HUES64 (cell line): ENCODE results near the gene BLCAP.
A peak's percentile ranks its signal among the peaks of the same experiment; 100 is the strongest.

Source experiments
- H3K27ac ChIP-seq: 2 replicates; pipeline ENCODE4 v1.7.0; 2013; ENCODE audit warnings: low read depth, low read length, inconsistent platforms
- H3K27me3 ChIP-seq: 2 replicates; pipeline ENCODE4 v1.6.1; 2013; ENCODE audit warnings: mild to moderate bottlenecking, low read length; ENCODE audit not compliant: insufficient read depth
- H3K36me3 ChIP-seq: 2 replicates; pipeline ENCODE4 v1.6.1; 2013; ENCODE audit warnings: mild to moderate bottlenecking, low read length; ENCODE audit not compliant: insufficient read depth
- H3K4me1 ChIP-seq: 2 replicates; pipeline ENCODE4 v1.6.1; 2013; ENCODE audit warnings: mild to moderate bottlenecking, low read length, moderate library complexity; ENCODE audit not compliant: insufficient read depth
- H3K4me3 ChIP-seq: 2 replicates; pipeline ENCODE4 v1.5.1; 2013; ENCODE audit warnings: mild to moderate bottlenecking, low read length, moderate library complexity
- H3K9ac ChIP-seq: 2 replicates; pipeline ENCODE4 v1.6.1; 2013; ENCODE audit warnings: mild to moderate bottlenecking, low read depth, low read length
- H3K9me3 ChIP-seq: 2 replicates; pipeline ENCODE4 v1.6.1; 2013; ENCODE audit warnings: low read depth, low read length; ENCODE audit not compliant: insufficient read depth
- WGBS: fragments of 150-250, 120-280 bp; methylation state at CpG from one replicate; pipeline ENCODE4 v1.1.7; 2013; ENCODE audit warnings: missing lambda C conversion rate; 5-methylcytosine and 5-hydroxymethylcytosine counted together

BLCAP gene

DNA sequence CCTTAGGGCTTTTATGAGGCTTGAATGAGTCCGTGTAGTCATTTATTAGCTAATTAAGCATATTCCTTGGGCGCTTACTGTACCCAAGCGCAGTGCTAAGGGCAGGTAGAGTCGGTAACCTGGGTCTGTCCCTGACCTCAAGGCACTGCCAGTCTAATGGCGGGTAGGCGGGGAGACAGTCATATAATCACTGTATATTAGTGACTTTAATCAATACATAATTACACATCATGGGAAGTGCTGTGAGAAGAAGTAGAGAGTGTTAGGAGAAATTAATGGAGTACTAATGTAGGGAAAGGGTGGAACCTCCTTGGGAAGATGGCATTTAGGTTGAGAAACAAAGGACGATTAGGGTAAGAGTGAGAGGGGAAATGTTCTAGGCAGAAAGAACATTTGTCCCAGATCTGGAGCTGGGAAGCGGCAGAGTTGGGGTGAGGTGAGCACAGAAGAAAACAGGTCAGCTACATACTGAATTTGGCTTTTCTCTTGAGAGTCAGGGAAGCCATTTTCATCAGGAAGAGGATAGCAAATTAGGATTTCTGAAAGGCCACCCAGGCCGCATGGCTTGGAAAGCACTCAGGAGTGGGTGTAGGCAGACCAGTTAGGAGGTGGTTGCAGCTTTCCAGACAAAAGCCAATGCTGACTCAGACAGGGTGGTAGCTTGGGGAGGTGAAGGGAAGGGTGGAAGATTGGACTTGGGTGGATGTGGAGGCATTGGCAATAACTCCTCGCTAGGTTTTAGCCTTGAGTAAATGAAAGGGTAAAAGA, 954 bp upstream of the BLCAP start:
- no peaks in the 10 kb centered on the region for H3K9me3 ChIP-seq
- peak overlapping the region; percentile 97 for H3K27ac ChIP-seq
- 52% methylated on average over 8 of the region's 10 CpGs for WGBS
- no peaks in the 10 kb centered on the region for H3K27me3 ChIP-seq
- no peaks in the 10 kb centered on the region for H3K36me3 ChIP-seq
- peak overlapping the region; percentile 95 for H3K9ac ChIP-seq
- H3K4me3 ChIP-seq: peak overlapping the region; percentile 87
- H3K4me1 ChIP-seq: peaks cover 28% of the 10 kb centered on the region

DNA sequence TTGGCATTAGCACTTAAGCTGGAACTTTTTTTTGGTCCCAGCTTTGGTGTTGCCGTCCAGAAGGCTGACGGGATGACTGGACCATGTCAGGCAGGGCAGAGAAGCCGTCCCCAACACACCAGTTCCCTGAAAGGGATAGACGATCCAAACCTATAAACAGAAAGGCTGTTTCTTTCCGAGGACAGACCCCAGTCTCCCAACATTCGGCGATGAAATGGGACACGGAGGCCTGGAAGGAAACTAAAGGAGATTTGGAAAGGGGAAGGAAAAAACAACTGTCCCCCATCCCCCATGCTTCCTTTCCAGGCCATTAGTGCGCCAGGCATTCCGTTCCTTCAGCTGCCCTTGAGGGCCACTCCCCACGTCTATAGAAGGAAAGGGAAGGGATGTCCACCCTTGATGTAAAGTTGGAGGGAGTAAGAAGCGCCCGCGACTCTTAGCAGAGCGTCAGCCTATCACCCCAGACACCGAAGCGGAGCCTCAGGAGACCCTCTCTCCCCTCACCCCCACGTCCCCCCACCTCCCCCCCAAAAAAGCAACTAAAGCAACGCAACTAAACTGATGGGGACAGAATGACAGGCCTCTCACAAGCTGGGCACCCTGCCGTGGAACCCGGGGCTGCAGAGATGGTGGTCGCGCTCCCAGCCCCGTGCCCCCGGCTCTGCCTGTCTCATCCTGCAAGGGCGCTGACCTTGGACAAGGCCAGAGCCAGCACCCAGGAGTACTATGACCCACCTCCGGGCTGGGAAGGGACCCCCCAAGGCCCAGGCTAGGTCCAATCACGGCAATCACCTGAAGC, 638 bp downstream of the BLCAP start:
- no peaks in the 10 kb centered on the region for H3K36me3 ChIP-seq
- peak overlapping the region; percentile 97 for H3K27ac ChIP-seq
- H3K9me3 ChIP-seq: no peaks in the 10 kb centered on the region
- no peaks in the 10 kb centered on the region for H3K27me3 ChIP-seq
- under 1% methylated on average over 19 of the region's 28 CpGs for WGBS
- peaks cover 28% of the 10 kb centered on the region for H3K4me1 ChIP-seq
- peak overlapping the region; percentile 95 for H3K9ac ChIP-seq
- peak overlapping the region; percentile 87 for H3K4me3 ChIP-seq

DNA sequence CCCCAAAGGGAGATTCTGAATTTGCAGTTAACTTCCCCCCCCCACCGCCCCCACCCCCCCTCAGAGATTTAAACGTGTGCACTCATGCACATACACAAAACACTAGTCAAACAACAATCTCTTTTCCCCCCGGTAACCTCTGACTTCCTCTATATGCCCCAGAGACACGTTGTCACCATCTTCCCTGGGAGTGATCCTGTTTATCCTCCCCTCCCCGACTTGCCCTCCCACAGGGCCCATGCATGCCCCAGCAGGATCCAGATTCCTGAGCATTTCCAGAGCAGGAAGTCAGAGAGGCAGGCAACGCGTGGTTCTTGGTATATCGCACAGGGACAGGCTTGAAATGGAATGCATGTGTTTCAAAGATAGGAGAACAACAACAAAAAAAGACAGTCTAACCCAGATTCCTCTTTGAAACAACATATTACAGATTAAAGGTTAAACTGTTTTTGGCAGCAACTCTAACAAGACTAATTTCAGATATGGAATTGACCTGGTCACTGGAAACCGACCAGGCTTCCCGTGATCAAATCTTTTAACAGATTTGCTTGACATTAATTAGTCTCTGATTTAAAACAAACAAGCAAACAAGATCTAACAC, 1.3 kb downstream of the BLCAP start:
- H3K27ac ChIP-seq: peak overlapping the region; percentile 97; the same call in 1 of the 2 replicates
- H3K27me3 ChIP-seq: no peaks in the 10 kb centered on the region
- H3K9ac ChIP-seq: peak overlapping the region; percentile 95
- WGBS: 1% methylated on average over 10 of the region's 10 CpGs
- H3K36me3 ChIP-seq: no peaks in the 10 kb centered on the region
- peak overlapping the region; percentile 87 for H3K4me3 ChIP-seq
- H3K9me3 ChIP-seq: no peaks in the 10 kb centered on the region
- peaks cover 28% of the 10 kb centered on the region for H3K4me1 ChIP-seq

GRCh38 chr20:37525810-37526209, 1.9 kb downstream of the BLCAP start:
- Histone ChIP-seq H3K36me3 (no peaks in the 10 kb centered on the region), H3K9me3 (no peaks in the 10 kb centered on the region), H3K27me3 (no peaks in the 10 kb centered on the region), H3K27ac (peak overlapping the region; percentile 45; the same call in 1 of the 2 replicates), H3K4me1 (peaks cover 28% of the 10 kb centered on the region), H3K9ac (0 out of 2 replicates have a peak overlapping the region, but pooled peaks have one; percentile 15), H3K4me3 (peak overlapping the region; percentile 87)
- 39% methylated on average over 5 of the region's 5 CpGs for WGBS

GRCh38 chr20:37524859-37525708, 2.6 kb downstream of the BLCAP start:
- Histone ChIP-seq H3K4me1 (peaks cover 28% of the 10 kb centered on the region), H3K27me3 (no peaks in the 10 kb centered on the region), H3K9me3 (no peaks in the 10 kb centered on the region), H3K27ac (no peak overlapping the region), H3K9ac (no peak overlapping the region), H3K36me3 (no peaks in the 10 kb centered on the region), H3K4me3 (0 out of 2 replicates have a peak overlapping the region, but pooled peaks have one; percentile 87)
- 74% methylated on average over 6 of the region's 6 CpGs for WGBS

DNA sequence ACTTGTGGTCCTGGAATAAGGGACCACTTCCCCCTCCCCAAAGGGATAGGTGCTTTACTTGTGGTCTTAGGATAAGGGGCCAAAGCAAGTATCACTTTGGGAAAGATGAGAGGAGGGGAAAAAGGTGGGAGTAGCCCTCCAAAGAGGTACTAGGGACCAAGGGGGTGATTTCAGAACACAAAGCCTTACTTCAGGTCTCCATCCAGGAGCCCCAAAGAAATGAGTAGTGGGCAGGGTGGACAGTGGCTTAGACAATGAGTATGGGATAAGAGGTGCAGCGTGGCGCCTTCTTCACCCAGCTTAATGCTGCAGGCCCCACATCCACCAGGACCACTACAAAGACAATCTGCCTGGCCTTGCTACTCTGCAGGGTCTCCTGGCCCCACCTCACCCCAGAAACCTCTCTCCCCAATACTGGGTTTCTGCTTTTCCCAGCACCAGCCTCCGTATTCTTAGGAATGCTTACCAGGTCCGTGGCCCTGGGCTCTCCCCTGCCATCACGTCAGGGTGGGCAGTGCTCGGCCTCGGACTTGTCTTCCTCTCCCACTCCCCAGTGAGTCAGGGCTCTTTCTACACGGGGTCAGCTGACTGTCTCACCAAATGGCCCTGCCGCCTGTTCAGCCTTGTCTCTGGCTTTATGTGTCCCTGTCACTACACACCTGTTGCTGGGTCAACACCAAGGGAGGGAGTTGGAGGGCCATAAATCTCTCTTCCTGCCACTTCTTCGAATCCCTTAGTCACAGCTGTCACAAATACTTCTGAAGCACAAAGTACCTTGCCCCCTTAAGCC, 3.6 kb downstream of the BLCAP start:
- WGBS: 83% methylated on average over 10 of the region's 10 CpGs
- no peaks in the 10 kb centered on the region for H3K36me3 ChIP-seq
- H3K4me1 ChIP-seq: peaks cover 36% of the 10 kb centered on the region
- no peaks in the 10 kb centered on the region for H3K9me3 ChIP-seq
- no peak overlapping the region for H3K4me3 ChIP-seq
- no peak overlapping the region for H3K9ac ChIP-seq
- H3K27me3 ChIP-seq: no peaks in the 10 kb centered on the region
- H3K27ac ChIP-seq: no peak overlapping the region

DNA sequence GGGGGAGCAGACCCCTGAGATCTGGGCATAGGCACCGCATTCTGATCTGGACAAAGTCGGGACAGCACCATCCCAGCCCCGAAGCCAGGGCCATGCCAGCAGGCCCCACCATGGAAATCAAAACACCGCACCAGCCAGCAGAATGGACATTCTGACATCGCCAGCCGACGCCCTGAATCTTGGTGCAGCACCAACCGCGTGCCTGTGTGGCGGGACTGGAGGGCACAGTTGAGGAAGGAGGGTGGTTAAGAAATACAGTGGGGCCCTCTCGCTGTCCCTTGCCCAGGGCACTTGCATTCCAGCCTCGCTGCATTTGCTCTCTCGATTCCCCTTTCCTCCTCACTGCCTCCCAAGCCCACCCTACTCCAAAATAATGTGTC, 4.7 kb downstream of the BLCAP start:
- H3K9me3 ChIP-seq: no peaks in the 10 kb centered on the region
- 0 out of 2 replicates have a peak overlapping the region, but pooled peaks have one; percentile 8 for H3K4me3 ChIP-seq
- no peaks in the 10 kb centered on the region for H3K27me3 ChIP-seq
- no peak overlapping the region for H3K27ac ChIP-seq
- H3K9ac ChIP-seq: no peak overlapping the region
- peaks cover 34% of the 10 kb centered on the region for H3K4me1 ChIP-seq
- WGBS: 90% methylated on average over 13 of the region's 13 CpGs
- peaks cover 7% of the 10 kb centered on the region; the same call in 1 of the 2 replicates for H3K36me3 ChIP-seq

GRCh38 chr20:37522260-37523011, 5.2 kb downstream of the BLCAP start:
- peaks cover 40% of the 10 kb centered on the region for H3K4me1 ChIP-seq
- H3K27me3 ChIP-seq: no peaks in the 10 kb centered on the region
- no peak overlapping the region for H3K9ac ChIP-seq
- peaks cover 12% of the 10 kb centered on the region for H3K36me3 ChIP-seq
- no peak overlapping the region for H3K27ac ChIP-seq
- WGBS: 80% methylated on average over 36 of the region's 36 CpGs
- H3K9me3 ChIP-seq: no peaks in the 10 kb centered on the region
- H3K4me3 ChIP-seq: peak overlapping the region; percentile 57

GRCh38 chr20:37521061-37521771, 6.5 kb downstream of the BLCAP start, which contains the start of gene NNAT:
Gene NNAT (plus strand): TSS chr20:37521250. CDS start chr20:37521332, 82 bp downstream.
- Histone ChIP-seq H3K27ac (peak within 1 kb of the TSS; percentile 47; the same call in 1 of the 2 replicates), H3K4me3 (peak within 1 kb of the TSS; percentile 57), H3K36me3 (peaks cover 14% of the 10 kb centered on the region), H3K27me3 (no peaks in the 10 kb centered on the region), H3K9ac (peak within 1 kb of the TSS; percentile 68), H3K4me1 (peaks cover 49% of the 10 kb centered on the region), H3K9me3 (no peaks in the 10 kb centered on the region)
- 85% methylated on average over 69 of the region's 69 CpGs for WGBS
